Stimulated activated CD4-positive, alpha-beta T cell treated with anti-CD3 and anti-CD28 coated beads, TNF-alpha, amount 100 ng/mL, for 24 hours (primary cell): Measurements from ENCODE around the gene PGAM2.

ENCODE experiments used
- DNase-seq, 3 experiments: peaks; one replicate each; pipeline ENCODE4 v3.0.0-alpha.2; 2020; ENCODE audit warnings: low read depth in 3 of 3

Gene PGAM2

GRCh38 chr7:44103923-44104859 is 38.8 kb upstream of the PGAM2 start, which contains the start of gene AEBP1:
Gene AEBP1, plus strand, starts transcription at chr7:44104345. Its CDS starts 321 bp downstream, at chr7:44104666.
- no peak for DNase-seq

GRCh38 chr7:44103566-44103922 is 38.2 kb upstream of the PGAM2 start:
- no peak for DNase-seq

- DNase-seq, result no peak
Measured at GRCh38 chr7:44102846-44103565, 37.6 kb upstream of the PGAM2 start.

- DNase-seq, result no peak
Measured at GRCh38 chr7:44101966-44102845, 36.8 kb upstream of the PGAM2 start.

GRCh38 chr7:44101303-44101965 is 36.1 kb upstream of the PGAM2 start:
- DNase-seq, result no peak

GRCh38 chr7:44100458-44101302 is 35.3 kb upstream of the PGAM2 start:
- no peak for DNase-seq

- DNase-seq, result no peak
Measured at GRCh38 chr7:44099669-44100068, 34.3 kb upstream of the PGAM2 start.

- DNase-seq, result no peak
Measured at GRCh38 chr7:44098092-44099068, 33.0 kb upstream of the PGAM2 start.

- no peak for DNase-seq
Measured at GRCh38 chr7:44097064-44097932, 31.9 kb upstream of the PGAM2 start.

GRCh38 chr7:44096326-44096881 is 31.0 kb upstream of the PGAM2 start:
- DNase-seq, result no peak

- DNase-seq, result no peak
Measured at GRCh38 chr7:44095781-44096180, 30.4 kb upstream of the PGAM2 start.

- DNase-seq, result no peak
Measured at GRCh38 chr7:44094883-44095592, 29.7 kb upstream of the PGAM2 start.

- DNase-seq, result no peak
Measured at GRCh38 chr7:44094365-44094764, 29.0 kb upstream of the PGAM2 start.

- no peak for DNase-seq
Measured at GRCh38 chr7:44093102-44093641, 27.8 kb upstream of the PGAM2 start.

GRCh38 chr7:44087911-44088838 is 22.8 kb upstream of the PGAM2 start:
- no peak for DNase-seq

- DNase-seq, result no peak
Measured at GRCh38 chr7:44086627-44087026, 21.3 kb upstream of the PGAM2 start.
